Raji (cell line): Measurements from ENCODE around the gene CLPSL2.

Experiments
- POLR2A ChIP-seq: IDR thresholded peaks from 2 replicates; pipeline ENCODE4 v1.6.1; 2011; ENCODE audit warnings: low read depth, low read length, control low read depth; ENCODE audit not compliant: insufficient read depth

The CLPSL2 gene

GRCh38 chr6:35739645-35740524 is 36.5 kb upstream of the CLPSL2 start:
- no peak for TF ChIP-seq POLR2A

- no peak for TF ChIP-seq POLR2A
These were observed 33.6 kb upstream of the CLPSL2 start for GRCh38 chr6:35742842-35743241.

GRCh38 chr6:35745509-35745908 is 30.9 kb upstream of the CLPSL2 start:
- no peak for TF ChIP-seq POLR2A

DNA sequence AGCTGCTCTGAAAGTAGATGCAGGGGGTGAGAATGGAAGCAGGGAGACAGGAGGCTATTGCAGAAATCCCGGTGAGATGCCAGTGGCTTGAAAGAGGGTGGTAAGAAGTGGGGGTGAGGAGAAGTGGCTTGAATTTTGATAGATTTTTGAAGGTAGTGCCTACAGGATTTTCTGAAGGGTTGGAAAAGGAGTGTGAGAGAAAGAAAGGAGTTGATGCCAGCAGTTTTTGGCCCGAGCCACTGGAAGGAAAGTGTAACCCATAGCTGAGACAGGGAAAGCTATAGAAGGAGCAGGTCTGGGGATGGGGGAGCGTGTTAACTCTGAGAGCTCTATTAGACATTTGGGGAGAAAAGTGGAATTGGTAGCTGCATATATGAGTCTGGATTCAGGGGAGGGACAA is 29.9 kb upstream of the CLPSL2 start:
- no peak for TF ChIP-seq POLR2A

DNA sequence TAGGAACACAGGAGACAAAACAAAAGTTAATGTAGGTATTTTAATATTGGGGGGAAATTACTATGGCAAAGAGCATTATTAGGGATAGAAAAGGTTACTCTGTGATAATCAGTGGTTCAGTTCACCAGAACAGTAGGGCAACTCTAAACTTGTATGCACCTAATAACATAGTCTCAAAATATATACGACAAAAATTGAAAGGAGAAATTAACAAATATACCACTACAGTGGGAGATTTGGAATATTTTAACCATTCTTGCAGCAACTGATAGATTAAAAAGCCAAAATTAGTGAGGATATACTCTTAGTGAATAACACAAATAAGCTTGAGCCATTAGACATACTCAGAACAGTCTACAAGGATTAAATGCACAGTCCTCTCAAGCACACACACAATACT is 28.5 kb upstream of the CLPSL2 start:
- TF ChIP-seq POLR2A: no peak

- TF ChIP-seq POLR2A: no peak
These were observed 25.8 kb upstream of the CLPSL2 start for GRCh38 chr6:35750557-35750956.

DNA sequence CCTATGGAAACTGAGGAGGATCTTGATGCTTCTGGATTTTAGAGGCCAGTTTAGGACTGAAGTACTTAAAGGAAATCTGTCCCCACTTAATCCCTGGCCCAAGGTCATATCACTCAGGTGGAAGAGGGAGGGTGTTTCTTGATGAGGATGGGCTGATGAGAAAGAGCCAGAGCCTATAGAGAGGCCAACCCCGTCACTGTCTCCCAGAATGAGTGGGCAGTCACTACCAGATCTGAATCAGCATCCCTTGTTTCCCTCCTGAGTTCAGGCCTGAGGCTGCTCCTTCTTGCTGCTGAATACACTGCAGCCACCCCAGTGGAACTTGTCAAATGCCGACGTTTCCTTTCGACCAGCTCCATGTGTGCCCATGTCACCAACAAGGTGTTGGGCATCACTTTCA is 24.8 kb upstream of the CLPSL2 start:
- no peak for TF ChIP-seq POLR2A

- TF ChIP-seq POLR2A: no peak
These were observed 24.1 kb upstream of the CLPSL2 start for GRCh38 chr6:35752330-35752729.

- TF ChIP-seq POLR2A: no peak
These were observed 21.7 kb upstream of the CLPSL2 start for GRCh38 chr6:35754452-35755277.

- TF ChIP-seq POLR2A: no peak
These were observed 21.0 kb upstream of the CLPSL2 start for GRCh38 chr6:35755278-35755924.

DNA sequence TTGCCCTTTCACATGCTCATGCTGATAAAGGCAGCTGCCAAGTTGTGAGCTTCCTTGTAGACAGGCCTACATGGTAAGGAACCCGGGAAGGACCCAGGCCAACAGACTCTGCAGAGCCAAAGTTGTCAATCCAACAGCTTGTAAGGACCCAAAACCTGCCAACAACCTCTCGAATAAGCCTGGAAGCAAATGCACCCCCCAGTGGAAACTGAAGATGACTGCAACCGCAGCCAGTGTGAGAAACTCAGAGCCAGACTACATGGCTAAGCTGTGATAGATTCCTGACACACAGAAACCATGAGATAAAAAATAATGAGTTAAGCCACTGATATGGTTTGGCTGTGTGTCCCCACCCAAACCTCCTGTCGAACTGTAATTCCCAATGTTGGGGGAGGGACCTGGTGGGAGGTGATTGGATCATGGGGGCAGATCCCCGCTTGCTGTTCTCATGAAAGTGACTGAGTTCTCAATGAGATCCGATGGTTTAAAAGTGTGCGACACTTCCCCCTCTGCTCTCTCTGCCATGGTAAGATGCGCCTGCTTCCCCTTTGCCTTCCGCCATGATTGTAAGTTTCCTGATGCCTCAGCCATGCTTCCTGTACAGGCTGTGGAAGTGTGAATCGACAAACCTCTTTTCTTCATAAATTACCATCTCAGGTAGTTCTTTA is 18.8 kb upstream of the CLPSL2 start:
- no peak for TF ChIP-seq POLR2A

GRCh38 chr6:35759426-35759825 is 17.0 kb upstream of the CLPSL2 start:
- no peak for TF ChIP-seq POLR2A

DNA sequence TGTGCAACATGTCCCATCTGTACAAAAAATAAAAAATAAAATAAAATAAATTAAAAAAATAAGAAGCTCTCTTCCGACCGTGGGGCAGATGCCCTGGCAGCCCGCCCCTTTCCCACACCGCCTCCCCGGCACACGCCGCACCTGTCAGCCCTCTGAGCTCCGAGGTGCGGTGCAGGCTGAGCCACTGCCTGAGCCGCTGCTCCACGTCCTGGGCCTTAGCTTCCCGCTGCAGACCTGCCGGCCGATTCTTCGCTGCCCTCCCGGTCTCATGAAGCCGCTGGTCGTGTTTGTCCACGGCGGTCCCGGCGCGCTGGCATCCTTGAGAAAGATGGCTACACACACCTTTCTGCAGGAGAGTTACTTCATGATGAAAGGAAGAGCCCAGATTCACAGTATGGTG is 10.7 kb upstream of the CLPSL2 start:
- TF ChIP-seq POLR2A: no peak

DNA sequence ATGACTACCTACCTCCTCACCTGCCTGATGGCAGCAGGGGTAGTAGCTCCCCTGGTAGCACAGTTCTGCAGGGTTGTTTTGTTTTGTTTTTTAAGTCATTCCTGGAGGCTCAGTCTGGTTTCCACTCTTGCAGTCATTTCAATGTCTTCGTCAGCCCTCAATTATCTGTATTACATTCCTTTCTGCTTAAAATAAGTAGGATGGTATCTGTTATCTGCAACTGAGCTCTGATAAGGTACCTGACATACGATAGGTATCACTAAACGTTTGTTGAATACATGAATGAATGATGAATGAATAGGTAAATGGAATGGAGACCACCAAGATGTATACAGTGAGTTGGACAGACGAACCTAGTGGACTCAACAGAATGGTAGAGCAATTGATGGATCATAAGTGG is 7.2 kb upstream of the CLPSL2 start:
- no peak for TF ChIP-seq POLR2A

DNA sequence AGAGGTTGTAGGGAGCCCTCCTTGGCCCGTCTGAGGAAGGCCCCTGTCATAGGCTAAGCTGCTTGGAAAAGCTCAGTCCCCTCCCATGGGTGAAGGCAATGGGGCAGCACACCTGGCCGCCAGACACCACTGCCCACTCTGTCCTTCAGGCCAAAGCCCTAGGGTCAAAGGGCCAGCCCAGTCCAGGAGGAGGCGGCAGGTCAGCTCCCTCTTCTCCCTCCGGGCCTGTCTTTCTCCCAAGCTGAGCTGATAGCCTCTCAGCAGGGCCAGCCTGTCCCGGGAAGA is 5.1 kb upstream of the CLPSL2 start:
- no peak for TF ChIP-seq POLR2A

- TF ChIP-seq POLR2A: no peak
These were observed 2.1 kb upstream of the CLPSL2 start for GRCh38 chr6:35774116-35774794.
